ENCODE data around the gene FANCE. TPM values are rescaled to one million over a fixed set of nuclear protein-coding genes. Genes with fewer than 3 reads are reported as not detected.
A peak's percentile ranks its signal among the peaks of the same experiment; 100 is the strongest.

FANCE gene
- total and polyA plus RNA-seq, 9 of the 15 experiments (the other 6 are each of a cell fraction or from before 2014, with no cell fraction given), result 5.7 to 30.2 (median 17.0) TPM

DNA sequence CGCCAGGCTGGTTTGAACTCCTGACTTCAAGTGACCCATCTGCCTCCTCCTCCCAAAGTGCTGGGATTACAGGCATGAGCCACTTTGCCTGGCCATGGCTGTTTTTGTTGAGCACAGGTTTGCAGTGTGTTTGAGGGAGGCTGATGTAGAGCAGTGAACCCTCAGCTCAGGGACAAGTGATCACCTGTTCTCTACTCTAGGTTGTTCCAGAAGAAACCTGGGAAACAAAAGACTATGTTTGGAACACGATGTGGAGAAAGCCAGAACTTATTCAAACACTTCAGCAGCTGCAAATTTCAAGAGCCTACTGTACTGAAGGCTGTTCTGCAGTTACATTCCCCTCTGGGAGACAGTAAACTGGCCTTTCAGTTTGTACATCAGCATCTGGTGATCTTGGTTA lies 55.9 kb downstream of the FANCE start:
- CTCF ChIA-PET (ENCODE audit: low intra/inter-chr PET ratio), result no interaction called here
- 4% methylated on average over 2 of the region's 2 CpGs for WGBS (ENCODE audit: insufficient coverage, low coverage, missing lambda C conversion rate)
- TF ChIP-seq TEAD1 (CRISPR knock-in tag; IDR thresholded peaks at IDR 0.05), result no peak
- no peak for TF ChIP-seq ZNF586 (CRISPR knock-in tag; conservative IDR thresholded peaks at IDR 0.05)
- no peak for TF ChIP-seq NFATC3 (IDR thresholded peaks at IDR 0.05)
- TF ChIP-seq, protein P1, sequence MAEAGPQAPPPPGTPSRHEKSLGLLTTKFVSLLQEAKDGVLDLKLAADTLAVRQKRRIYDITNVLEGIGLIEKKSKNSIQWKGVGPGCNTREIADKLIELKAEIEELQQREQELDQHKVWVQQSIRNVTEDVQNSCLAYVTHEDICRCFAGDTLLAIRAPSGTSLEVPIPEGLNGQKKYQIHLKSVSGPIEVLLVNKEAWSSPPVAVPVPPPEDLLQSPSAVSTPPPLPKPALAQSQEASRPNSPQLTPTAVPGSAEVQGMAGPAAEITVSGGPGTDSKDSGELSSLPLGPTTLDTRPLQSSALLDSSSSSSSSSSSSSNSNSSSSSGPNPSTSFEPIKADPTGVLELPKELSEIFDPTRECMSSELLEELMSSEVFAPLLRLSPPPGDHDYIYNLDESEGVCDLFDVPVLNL (CRISPR knock-in tag; IDR thresholded peaks at IDR 0.05; ENCODE audit: low read depth), result no peak
- TF ChIP-seq, protein P2, sequence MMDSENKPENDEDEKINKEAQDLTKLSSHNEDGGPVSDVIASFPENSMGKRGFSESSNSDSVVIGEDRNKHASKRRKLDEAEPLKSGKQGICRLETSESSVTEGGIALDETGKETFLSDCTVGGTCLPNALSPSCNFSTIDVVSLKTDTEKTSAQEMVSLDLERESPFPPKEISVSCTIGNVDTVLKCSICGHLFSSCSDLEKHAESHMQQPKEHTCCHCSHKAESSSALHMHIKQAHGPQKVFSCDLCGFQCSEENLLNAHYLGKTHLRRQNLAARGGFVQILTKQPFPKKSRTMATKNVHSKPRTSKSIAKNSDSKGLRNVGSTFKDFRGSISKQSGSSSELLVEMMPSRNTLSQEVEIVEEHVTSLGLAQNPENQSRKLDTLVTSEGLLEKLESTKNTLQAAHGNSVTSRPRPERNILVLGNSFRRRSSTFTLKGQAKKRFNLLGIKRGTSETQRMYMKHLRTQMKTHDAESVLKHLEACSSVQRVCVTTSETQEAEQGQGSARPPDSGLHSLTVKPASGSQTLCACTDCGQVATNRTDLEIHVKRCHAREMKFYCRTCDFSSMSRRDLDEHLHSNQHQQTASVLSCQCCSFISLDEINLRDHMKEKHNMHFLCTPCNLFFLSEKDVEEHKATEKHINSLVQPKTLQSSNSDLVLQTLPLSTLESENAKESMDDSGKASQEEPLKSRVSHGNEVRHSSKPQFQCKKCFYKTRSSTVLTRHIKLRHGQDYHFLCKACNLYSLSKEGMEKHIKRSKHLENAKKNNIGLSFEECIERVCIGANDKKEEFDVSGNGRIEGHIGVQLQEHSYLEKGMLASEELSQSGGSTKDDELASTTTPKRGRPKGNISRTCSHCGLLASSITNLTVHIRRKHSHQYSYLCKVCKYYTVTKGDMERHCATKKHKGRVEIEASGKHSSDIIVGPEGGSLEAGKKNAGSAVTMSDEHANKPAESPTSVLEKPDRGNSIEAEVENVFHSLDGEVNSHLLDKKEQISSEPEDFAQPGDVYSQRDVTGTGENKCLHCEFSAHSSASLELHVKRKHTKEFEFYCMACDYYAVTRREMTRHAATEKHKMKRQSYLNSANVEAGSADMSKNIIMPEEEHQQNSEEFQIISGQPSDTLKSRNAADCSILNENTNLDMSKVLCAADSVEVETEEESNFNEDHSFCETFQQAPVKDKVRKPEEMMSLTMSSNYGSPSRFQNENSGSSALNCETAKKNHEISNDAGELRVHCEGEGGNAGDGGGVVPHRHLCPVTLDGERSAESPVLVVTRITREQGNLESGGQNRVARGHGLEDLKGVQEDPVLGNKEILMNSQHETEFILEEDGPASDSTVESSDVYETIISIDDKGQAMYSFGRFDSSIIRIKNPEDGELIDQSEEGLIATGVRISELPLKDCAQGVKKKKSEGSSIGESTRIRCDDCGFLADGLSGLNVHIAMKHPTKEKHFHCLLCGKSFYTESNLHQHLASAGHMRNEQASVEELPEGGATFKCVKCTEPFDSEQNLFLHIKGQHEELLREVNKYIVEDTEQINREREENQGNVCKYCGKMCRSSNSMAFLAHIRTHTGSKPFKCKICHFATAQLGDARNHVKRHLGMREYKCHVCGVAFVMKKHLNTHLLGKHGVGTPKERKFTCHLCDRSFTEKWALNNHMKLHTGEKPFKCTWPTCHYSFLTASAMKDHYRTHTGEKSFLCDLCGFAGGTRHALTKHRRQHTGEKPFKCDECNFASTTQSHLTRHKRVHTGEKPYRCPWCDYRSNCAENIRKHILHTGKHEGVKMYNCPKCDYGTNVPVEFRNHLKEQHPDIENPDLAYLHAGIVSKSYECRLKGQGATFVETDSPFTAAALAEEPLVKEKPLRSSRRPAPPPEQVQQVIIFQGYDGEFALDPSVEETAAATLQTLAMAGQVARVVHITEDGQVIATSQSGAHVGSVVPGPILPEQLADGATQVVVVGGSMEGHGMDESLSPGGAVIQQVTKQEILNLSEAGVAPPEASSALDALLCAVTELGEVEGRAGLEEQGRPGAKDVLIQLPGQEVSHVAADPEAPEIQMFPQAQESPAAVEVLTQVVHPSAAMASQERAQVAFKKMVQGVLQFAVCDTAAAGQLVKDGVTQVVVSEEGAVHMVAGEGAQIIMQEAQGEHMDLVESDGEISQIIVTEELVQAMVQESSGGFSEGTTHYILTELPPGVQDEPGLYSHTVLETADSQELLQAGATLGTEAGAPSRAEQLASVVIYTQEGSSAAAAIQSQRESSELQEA (IDR thresholded peaks at IDR 0.05; ENCODE audit: low read depth), result no peak
- TF ChIP-seq, protein P3, sequence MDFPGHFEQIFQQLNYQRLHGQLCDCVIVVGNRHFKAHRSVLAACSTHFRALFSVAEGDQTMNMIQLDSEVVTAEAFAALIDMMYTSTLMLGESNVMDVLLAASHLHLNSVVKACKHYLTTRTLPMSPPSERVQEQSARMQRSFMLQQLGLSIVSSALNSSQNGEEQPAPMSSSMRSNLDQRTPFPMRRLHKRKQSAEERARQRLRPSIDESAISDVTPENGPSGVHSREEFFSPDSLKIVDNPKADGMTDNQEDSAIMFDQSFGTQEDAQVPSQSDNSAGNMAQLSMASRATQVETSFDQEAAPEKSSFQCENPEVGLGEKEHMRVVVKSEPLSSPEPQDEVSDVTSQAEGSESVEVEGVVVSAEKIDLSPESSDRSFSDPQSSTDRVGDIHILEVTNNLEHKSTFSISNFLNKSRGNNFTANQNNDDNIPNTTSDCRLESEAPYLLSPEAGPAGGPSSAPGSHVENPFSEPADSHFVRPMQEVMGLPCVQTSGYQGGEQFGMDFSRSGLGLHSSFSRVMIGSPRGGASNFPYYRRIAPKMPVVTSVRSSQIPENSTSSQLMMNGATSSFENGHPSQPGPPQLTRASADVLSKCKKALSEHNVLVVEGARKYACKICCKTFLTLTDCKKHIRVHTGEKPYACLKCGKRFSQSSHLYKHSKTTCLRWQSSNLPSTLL (IDR thresholded peaks at IDR 0.05), result no peak
- no peak for TF ChIP-seq TEAD4 (IDR thresholded peaks at IDR 0.05; ENCODE audit: low read length)
- TF ChIP-seq TEAD4 (CRISPR knock-in tag; IDR thresholded peaks at IDR 0.05; ENCODE audit: borderline replicate concordance), result no peak
- TF ChIP-seq, protein P4, sequence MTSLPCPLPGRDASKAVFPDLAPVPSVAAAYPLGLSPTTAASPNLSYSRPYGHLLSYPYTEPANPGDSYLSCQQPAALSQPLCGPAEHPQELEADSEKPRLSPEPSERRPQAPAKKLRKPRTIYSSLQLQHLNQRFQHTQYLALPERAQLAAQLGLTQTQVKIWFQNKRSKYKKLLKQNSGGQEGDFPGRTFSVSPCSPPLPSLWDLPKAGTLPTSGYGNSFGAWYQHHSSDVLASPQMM (CRISPR knock-in tag; IDR thresholded peaks at IDR 0.05), result no peak
- TF ChIP-seq PRPF4 (IDR thresholded peaks at IDR 0.05; ENCODE audit: insufficient read depth, low read depth, low read length, poor library complexity, severe bottlenecking), result no peak

More for the DNA sequence above, 55.9 kb downstream of the FANCE start:
- Histone ChIP-seq H3K9me1 (ENCODE audit: control insufficient read depth, insufficient read depth, low read length) (no peaks in the 10 kb centered on the region), H3K79me2 (ENCODE audit: control insufficient read depth, insufficient read depth, low read length) (no peaks in the 10 kb centered on the region), H3K9me3 (replicated peaks; ENCODE audit: control insufficient read depth, insufficient read depth, low read depth, low read length) (no peaks in the 10 kb centered on the region), H3K27me3 (ENCODE audit: control insufficient read depth in 2 of 2, insufficient read depth in 2 of 2, low read length in 2 of 2) (peaks cover 47 to 73% of the 10 kb centered on the region in 2 experiments), H3K9ac (ENCODE audit: insufficient read depth in 1 of 2, low read depth in 2 of 2, low read length in 2 of 2) (no peak overlapping the region), H2AFZ (ENCODE audit: low read depth, low read length) (no peak overlapping the region), H4K20me1 (replicated peaks; ENCODE audit: control insufficient read depth, insufficient read depth, low read length) (peaks cover 7% of the 10 kb centered on the region; the same call in 1 of the 2 replicates), H3K4me3 (no peak overlapping the region), H3K4me1 (replicated peaks in 1 of 2; ENCODE audit: control insufficient read depth in 2 of 2, insufficient read depth in 2 of 2, low read length in 2 of 2) (peaks cover 0 to 16% of the 10 kb centered on the region in 2 experiments; a peak in 2 of 5 replicates), H3K36me3 (ENCODE audit: control insufficient read depth, insufficient read depth, low read length) (no peaks in the 10 kb centered on the region), H3K27ac (ENCODE audit: extremely low read depth, low read depth, low read length) (no peak overlapping the region), H3K4me2 (ENCODE audit: insufficient read depth, low read length) (no peak overlapping the region)
- POLR2A ChIA-PET, result interaction anchor here (1.1 to 3.5 kb wide), 4 partner anchors 11 to 37 kb away, joined by 3 to 20 read pairs (median 4); partner anchors contain the start of gene TEAD3
- BruUV-seq (replicated peaks), result no TSS peak
- FAIRE-seq (peak; percentile 58), ATAC-seq (no peak), DNase-seq (ENCODE audit: extremely low read depth in 1 of 4, low spot score in 3 of 4) (no peak)
- in situ Hi-C loops (cut with MboI) (no loop called here), intact Hi-C loops (cut with micrococcal nuclease) (no loop called here)
